GM12878 (cell line): Measurements from ENCODE around the gene GABRG2. TPM values are rescaled to one million over a fixed set of nuclear protein-coding genes. Genes with fewer than 3 reads are reported as not detected.

Source experiments
- ATAC-seq: fragments of 200-7000 bp; cut with Tn5 transposase; 3 replicates; pipeline ENCODE4 v1.9.1; 2020; ENCODE audit warnings: mild to moderate bottlenecking, moderate library complexity
- BruUV-seq: library from RNA; stranded (reverse); fragments of 400-500 nt; replicated peaks from 2 replicates; lab custom pipeline; 2021; lab: Mats Ljungman, UMichigan
- CTCF ChIA-PET: fragments of 300-600 bp; sonication (Branson Sonifier 250); formaldehyde crosslinking; extraction: SDS; loops from one replicate; lab custom pipeline; 2021; ENCODE audit warnings: inconsistent platforms; lab: Yijun Ruan, JAX
- POLR2A ChIA-PET: fragments of 350-600 bp; formaldehyde crosslinking; extraction: SDS; loops from one replicate; lab custom pipeline; 2021; ENCODE audit warnings: inconsistent platforms; lab: Charles Lee
- RAD21 ChIA-PET: fragments of 300-600 bp; sonication (Branson Sonifier 250); formaldehyde crosslinking; loops from one replicate; lab custom pipeline; 2023; ENCODE audit warnings: antibody characterized with exemption; ENCODE audit not compliant: unreplicated experiment; lab: Charles Lee
- SMC1A ChIA-PET: fragments of 300-600 bp; sonication (Branson Sonifier 250); formaldehyde crosslinking; loops from one replicate; lab custom pipeline; 2023; ENCODE audit not compliant: unreplicated experiment, uncharacterized antibody; lab: Charles Lee
- DNase-seq: peaks from one replicate; pipeline ENCODE4 v3.0.0-alpha.2; 2011; ENCODE audit warnings: low read depth, low spot score
- FAIRE-seq: peaks from 3 replicates; lab custom pipeline; 2011; peaks lifted over from hg19 to GRCh38; lab: Jason Lieb, UNC
- H2AFZ ChIP-seq: 2 replicates; pipeline ENCODE4 v1.6.0; 2011; ENCODE audit warnings: low read depth, low read length, control low read depth; ENCODE audit not compliant: control insufficient read depth
- H3K27ac ChIP-seq: 2 replicates; pipeline ENCODE4 v1.5.1; 2011; ENCODE audit warnings: control low read depth; ENCODE audit not compliant: control insufficient read depth, insufficient read depth
- H3K27me3 ChIP-seq, 2 experiments: replicated peaks in 1 of 2; 2 replicates each; pipeline versions ENCODE4 v1.6.0 to v1.6.1; 2011; ENCODE audit warnings: low read length in 1 of 2; ENCODE audit not compliant: control insufficient read depth in 2 of 2, insufficient read depth in 2 of 2
- H3K36me3 ChIP-seq, 2 experiments: 2 replicates each; pipeline ENCODE4 v1.5.1; 2011; ENCODE audit warnings: low read length in 1 of 2; ENCODE audit not compliant: control insufficient read depth in 2 of 2, insufficient read depth in 2 of 2
- H3K4me1 ChIP-seq: 2 replicates; pipeline ENCODE4 v1.6.1; 2011; ENCODE audit warnings: mild to moderate bottlenecking, low read length, moderate library complexity, mixed read lengths; ENCODE audit not compliant: control insufficient read depth, insufficient read depth
- H3K4me2 ChIP-seq: 2 replicates; pipeline ENCODE4 v1.6.0; 2011; ENCODE audit warnings: control low read depth; ENCODE audit not compliant: control insufficient read depth, insufficient read depth
- H3K4me3 ChIP-seq: fragments of 200-600 bp; sonication (generic); 2 replicates; pipeline ENCODE4 v1.5.1; 2016
- H3K79me2 ChIP-seq: 2 replicates; pipeline ENCODE4 v1.6.0; 2011; ENCODE audit warnings: low read length; ENCODE audit not compliant: control insufficient read depth, insufficient read depth
- H3K9ac ChIP-seq: 2 replicates; pipeline ENCODE4 v1.8.0; 2011; ENCODE audit warnings: low read length, control low read depth, mixed read lengths; ENCODE audit not compliant: control insufficient read depth, insufficient read depth
- H3K9me3 ChIP-seq: replicated peaks from 3 replicates; pipeline ENCODE4 v1.5.1; 2011; ENCODE audit warnings: mild to moderate bottlenecking, low read length; ENCODE audit not compliant: control insufficient read depth, insufficient read depth
- H4K20me1 ChIP-seq: 2 replicates; pipeline ENCODE4 v1.6.0; 2011; ENCODE audit not compliant: control insufficient read depth, insufficient read depth
- ASH2L ChIP-seq: fragments of 300-600, 200-600 bp; sonication (generic); IDR thresholded peaks from 2 replicates; pipeline ENCODE4 v1.6.1; 2017; ENCODE audit warnings: low read depth, mild to moderate bottlenecking, borderline replicate concordance
- BRCA1 ChIP-seq: IDR thresholded peaks from 2 replicates; pipeline ENCODE4 v1.6.1; 2011; ENCODE audit warnings: low read depth, low read length, improper control_type of control experiment
- CBFB ChIP-seq: IDR thresholded peaks from 2 replicates; pipeline ENCODE4 v1.6.1; 2016; ENCODE audit warnings: antibody characterized with exemption, low read depth
- CBX5 ChIP-seq: sonication (generic); IDR thresholded peaks from 2 replicates; pipeline ENCODE4 v1.6.1; 2016; ENCODE audit warnings: low read depth, moderate library complexity, mild to moderate bottlenecking, inconsistent platforms
- CEBPZ ChIP-seq: fragments of 150-350 bp; IDR thresholded peaks from 2 replicates; pipeline ENCODE4 v1.6.1; 2016; ENCODE audit warnings: low read depth, low read length
- CHD2 ChIP-seq: IDR thresholded peaks from 2 replicates; pipeline ENCODE4 v1.6.1; 2011; ENCODE audit warnings: low read depth, low read length, improper control_type of control experiment, borderline replicate concordance
- DPF2 ChIP-seq: fragments of 450-650 bp; IDR thresholded peaks from 2 replicates; pipeline ENCODE4 v1.6.1; 2017; ENCODE audit warnings: mild to moderate bottlenecking
- ELK1 ChIP-seq: IDR thresholded peaks from 2 replicates; pipeline ENCODE4 v1.6.1; 2012; ENCODE audit warnings: low read depth, low read length, improper control_type of control experiment
- ETV6 ChIP-seq, 2 experiments: fragments of 450-650 bp in 1 of 2; IDR thresholded peaks in 1 of 2; conservative IDR thresholded peaks in 1 of 2; 2 replicates each; pipeline ENCODE4 v1.6.1; 2014; ENCODE audit warnings: antibody characterized with exemption in 1 of 2, borderline replicate concordance in 1 of 2, low read depth in 1 of 2, mild to moderate bottlenecking in 1 of 2, moderate library complexity in 1 of 2
- IRF3 ChIP-seq: fragments of 450-650 bp; IDR thresholded peaks from 2 replicates; pipeline ENCODE4 v1.6.1; 2014; ENCODE audit warnings: mild to moderate bottlenecking
- KAT2A ChIP-seq: conservative IDR thresholded peaks from 2 replicates; pipeline ENCODE4 v1.6.1; 2011; ENCODE audit warnings: low read depth, low read length; ENCODE audit not compliant: control insufficient read depth
- LARP7 ChIP-seq: fragments of 450-650 bp; IDR thresholded peaks from 2 replicates; pipeline ENCODE4 v1.6.1; 2017; ENCODE audit warnings: mild to moderate bottlenecking
- NFIC ChIP-seq: IDR thresholded peaks from 2 replicates; pipeline ENCODE4 v1.6.1; 2012; ENCODE audit warnings: low read depth, mild to moderate bottlenecking, inconsistent platforms, low read length, moderate library complexity
- POLR2A ChIP-seq: IDR thresholded peaks from 2 replicates; pipeline ENCODE4 v1.6.1; 2011; ENCODE audit warnings: low read depth, mild to moderate bottlenecking, low read length
- RBBP5 ChIP-seq: fragments of 200-600 bp; sonication (generic); conservative IDR thresholded peaks from 2 replicates; pipeline ENCODE4 v1.6.1; 2016
- RELB ChIP-seq: fragments of 450-650 bp; IDR thresholded peaks from 2 replicates; pipeline ENCODE4 v1.6.1; 2017; ENCODE audit warnings: low read depth, mild to moderate bottlenecking, moderate library complexity
- SPI1 ChIP-seq: IDR thresholded peaks from 2 replicates; pipeline ENCODE4 v1.6.1; 2011; ENCODE audit warnings: low read depth, mild to moderate bottlenecking, low read length, moderate library complexity, borderline replicate concordance; ENCODE audit not compliant: insufficient read depth
- WRNIP1 ChIP-seq: IDR thresholded peaks from 2 replicates; pipeline ENCODE4 v1.6.1; 2011; ENCODE audit warnings: low read depth, low read length, improper control_type of control experiment, borderline replicate concordance
- ZNF217 ChIP-seq: fragments of 450-650 bp; IDR thresholded peaks from 2 replicates; pipeline ENCODE4 v1.6.1; 2017; ENCODE audit warnings: antibody characterized with exemption, mild to moderate bottlenecking
- WGBS: methylation state at CpG from one replicate; pipeline ENCODE4 v1.1.6; 2016; ENCODE audit warnings: low lambda C conversion rate; ENCODE audit not compliant: insufficient replicate concordance, insufficient coverage; ENCODE audit errors: missing lambda C conversion rate; 5-methylcytosine and 5-hydroxymethylcytosine counted together
- in situ Hi-C: fragments of 300-500 bp; cut with MboI; formaldehyde crosslinking; loops from 9 replicates; pipeline ENCODE4 v1.14.3; 2018; ENCODE audit warnings: mixed read lengths
- intact Hi-C: fragments of 100-400 bp; cut with micrococcal nuclease; formaldehyde crosslinking; loops from one replicate; pipeline ENCODE4 v1.14.2; 2022; ENCODE audit not compliant: unreplicated experiment
- polyA plus RNA-seq, 11 experiments: library from polyadenylated mRNA; depleted of rRNA in 4 of 11; unstranded in 6 of 11; stranded (reverse) in 5 of 11; fragments of >200 nt; fragmentation: Nextera tagmentation in 4 of 11; fragmentation: Illumina TruSeq in 1 of 11; extraction: Ambion mirVana in 4 of 11; extraction: Trizol in 1 of 11; gene quantifications; 1 replicate in 1 of 11; 2 replicates in 10 of 11; pipeline versions ENCODE4 v1.2.1 to v1.2.3, GENCODE V29; 2011 to 2016; ENCODE audit warnings: inconsistent platforms in 2 of 11, missing spikeins in 2 of 11, low read depth in 1 of 11
- total RNA-seq, 4 experiments: library from RNA; depleted of rRNA in 3 of 4; stranded (reverse); fragments of >200 nt in 3 of 4; fragmentation: Illumina TruSeq in 1 of 4; extraction: Trizol in 1 of 4; gene quantifications; 2 replicates each; pipeline versions ENCODE4 v1.2.1 to v1.2.3, GENCODE V29; 2013 to 2021

Gene GABRG2
- total and polyA plus RNA-seq, 10 of the 15 experiments (the other 5 are each of a cell fraction or from before 2014, with no cell fraction given): 0.34 TPM; not detected in 9

- FAIRE-seq (no peak), DNase-seq (no peak), ATAC-seq (no peak)
- no peaks in the 10 kb centered on the region for H3K9me3 ChIP-seq
- H3K4me2 ChIP-seq: no peak overlapping the region
- H3K36me3 ChIP-seq: no peaks in the 10 kb centered on the region
- ChIA-PET POLR2A (interaction anchor here (0.7 kb wide), 1 partner anchor 74 kb away, joined by 3 read pairs; no protein-coding TSS in a partner anchor), SMC1A (interaction anchor here (0.7 to 1.2 kb wide), 2 partner anchors 49 to 273 kb away, joined by 3 read pairs; no protein-coding TSS in a partner anchor), CTCF (no interaction called here), RAD21 (no interaction called here)
- intact Hi-C loops (no loop called here), in situ Hi-C loops (no loop called here)
- no peaks in the 10 kb centered on the region for H4K20me1 ChIP-seq
- no peak overlapping the region for H2AFZ ChIP-seq
- BruUV-seq: no TSS peak
- H3K27ac ChIP-seq: no peak overlapping the region
- no peak overlapping the region for H3K4me3 ChIP-seq
- no peaks in the 10 kb centered on the region for H3K27me3 ChIP-seq
- H3K4me1 ChIP-seq: no peaks in the 10 kb centered on the region
- H3K79me2 ChIP-seq: no peaks in the 10 kb centered on the region
- H3K9ac ChIP-seq: no peak overlapping the region
- 36% methylated on average over 6 of the region's 6 CpGs for WGBS
- no peak for TF ChIP-seq ASH2L
- TF ChIP-seq CBX5: no peak
- no peak for TF ChIP-seq KAT2A
- TF ChIP-seq ETV6 (conservative IDR thresholded peaks at IDR 0.05 in 1 of 2, IDR thresholded peaks at IDR 0.05 in 1 of 2; ENCODE audit: borderline replicate concordance in 1 of 2, low read depth in 1 of 2): no peak
- no peak for TF ChIP-seq DPF2
- no peak for TF ChIP-seq CEBPZ
- no peak for TF ChIP-seq CHD2
- TF ChIP-seq ELK1: no peak
- no peak for TF ChIP-seq BRCA1
- no peak for TF ChIP-seq IRF3
- no peak for TF ChIP-seq SPI1
- no peak for TF ChIP-seq POLR2A
- TF ChIP-seq NFIC: no peak
- no peak for TF ChIP-seq RELB
- no peak for TF ChIP-seq WRNIP1
- TF ChIP-seq CBFB: no peak
- TF ChIP-seq RBBP5: no peak
- TF ChIP-seq ZNF217: no peak
- no peak for TF ChIP-seq LARP7
Measured at GRCh38 chr5:162174358-162174974, 106.9 kb downstream of the GABRG2 start.
